Neural cell (in vitro differentiated cells): ENCODE measurements around the gene CTSK. TPM values are rescaled to one million over a fixed set of nuclear protein-coding genes. Genes with fewer than 3 reads are reported as not detected.

Experiments
- H2AFZ ChIP-seq: fragments of 200-600, 300-800 bp; sonication (generic), shearing (Covaris generic); 2 replicates; pipeline ENCODE4 v1.6.0; 2014; ENCODE audit warnings: low read depth, mild to moderate bottlenecking, antibody characterized with exemption, low read length, moderate library complexity
- H3F3A ChIP-seq: fragments of 200-600 bp; shearing (Covaris generic); 2 replicates; pipeline ENCODE4 v1.6.1; 2016; ENCODE audit warnings: mild to moderate bottlenecking, moderate library complexity, mixed read lengths, antibody characterized with exemption, low read length; ENCODE audit not compliant: insufficient read depth, poor library complexity, severe bottlenecking
- H3K27ac ChIP-seq: fragments of 200-600, 300-800 bp; sonication (generic), shearing (Covaris generic); 2 replicates; pipeline ENCODE4 v1.5.1; 2014; ENCODE audit warnings: mild to moderate bottlenecking, low read length, moderate library complexity
- H3K27me3 ChIP-seq: fragments of 300-800, 200-600 bp; sonication (generic), shearing (Covaris generic); 2 replicates; pipeline ENCODE4 v1.6.0; 2014; ENCODE audit warnings: mild to moderate bottlenecking, low read depth, low read length, moderate library complexity; ENCODE audit not compliant: insufficient read depth
- H3K36me3 ChIP-seq: fragments of 300-800, 200-600 bp; sonication (generic), shearing (Covaris generic); 2 replicates; pipeline ENCODE4 v1.5.1; 2014; ENCODE audit warnings: mild to moderate bottlenecking, antibody characterized with exemption, low read length, moderate library complexity; ENCODE audit not compliant: insufficient read depth
- H3K4me2 ChIP-seq: fragments of 300-800, 200-600 bp; sonication (generic), shearing (Covaris generic); 2 replicates; pipeline ENCODE4 v1.6.0; 2014; ENCODE audit warnings: mild to moderate bottlenecking, low read length
- H3K4me3 ChIP-seq: fragments of 300-800, 200-600 bp; sonication (generic), shearing (Covaris generic); 2 replicates; pipeline ENCODE4 v1.5.1; 2014; ENCODE audit warnings: mild to moderate bottlenecking, low read length, moderate library complexity
- H3K79me2 ChIP-seq: fragments of 200-600 bp; shearing (Covaris generic); replicated peaks from 2 replicates; pipeline ENCODE4 v1.6.0; 2014; ENCODE audit warnings: mild to moderate bottlenecking, low read length, moderate library complexity; ENCODE audit not compliant: insufficient read depth
- H3K9ac ChIP-seq: fragments of 300-800, 200-600 bp; sonication (generic), shearing (Covaris generic); 2 replicates; pipeline ENCODE4 v1.6.1; 2016; ENCODE audit warnings: mild to moderate bottlenecking, low read length, mixed read lengths
- H3K9me2 ChIP-seq: fragments of 200-600 bp; shearing (Covaris generic); 2 replicates; pipeline ENCODE4 v1.6.1; 2016; ENCODE audit warnings: mild to moderate bottlenecking, low read length, mixed read lengths; ENCODE audit not compliant: insufficient read depth
- H3K9me3 ChIP-seq: fragments of 200-600, 300-800 bp; sonication (generic), shearing (Covaris generic); 2 replicates; pipeline ENCODE4 v1.6.1; 2016; ENCODE audit warnings: mild to moderate bottlenecking, mixed run types, low read length, moderate library complexity, mixed read lengths
- H4K20me1 ChIP-seq: fragments of 200-600 bp; shearing (Covaris generic); 2 replicates; pipeline ENCODE4 v1.6.1; 2016; ENCODE audit warnings: mild to moderate bottlenecking, mixed run types; ENCODE audit not compliant: insufficient read depth
- EP300 ChIP-seq: fragments of 450-650 bp; conservative IDR thresholded peaks from 2 replicates; pipeline ENCODE4 v1.6.1; 2014; ENCODE audit warnings: antibody characterized with exemption, mild to moderate bottlenecking, moderate library complexity; ENCODE audit not compliant: poor library complexity, severe bottlenecking
- EZH2 ChIP-seq: fragments of 200-600, 300-800 bp; shearing (Covaris generic), sonication (generic); IDR thresholded peaks from 2 replicates; pipeline ENCODE4 v1.6.1; 2014; ENCODE audit warnings: antibody characterized with exemption, low read length, borderline replicate concordance, mild to moderate bottlenecking; ENCODE audit not compliant: insufficient read depth, poor library complexity, severe bottlenecking
- MXI1 ChIP-seq: fragments of 450-650 bp; conservative IDR thresholded peaks from 2 replicates; pipeline ENCODE4 v1.6.1; 2014; ENCODE audit warnings: antibody characterized with exemption, mild to moderate bottlenecking; ENCODE audit not compliant: poor library complexity, severe bottlenecking
- POLR2AphosphoS5 ChIP-seq: IDR thresholded peaks from 2 replicates; pipeline ENCODE4 v1.6.1; 2012
- RAD21 ChIP-seq: fragments of 450-650 bp; conservative IDR thresholded peaks from 2 replicates; pipeline ENCODE4 v1.6.1; 2014; ENCODE audit warnings: antibody characterized with exemption, mild to moderate bottlenecking, moderate library complexity
- REST ChIP-seq: IDR thresholded peaks from 2 replicates; pipeline ENCODE4 v1.6.1; 2012; ENCODE audit warnings: borderline replicate concordance
- SMC3 ChIP-seq: fragments of 450-650 bp; conservative IDR thresholded peaks from 2 replicates; pipeline ENCODE4 v1.6.1; 2014; ENCODE audit warnings: antibody characterized with exemption, mild to moderate bottlenecking, moderate library complexity; ENCODE audit not compliant: poor library complexity
- TAF1 ChIP-seq: IDR thresholded peaks from 2 replicates; pipeline ENCODE4 v1.6.1; 2012; ENCODE audit warnings: low read depth
- polyA plus RNA-seq: library from polyadenylated mRNA; depleted of rRNA; stranded (reverse); fragments of >200 nt; gene quantifications from 2 replicates; pipeline ENCODE4 v1.2.3, GENCODE V29; 2014
- TF ChIP-seq, protein P1 (sequence below): fragments of 450-650 bp; IDR thresholded peaks from 2 replicates; pipeline ENCODE4 v1.5.1; 2014; ENCODE audit warnings: antibody characterized with exemption, mild to moderate bottlenecking, moderate library complexity; ENCODE audit not compliant: poor library complexity, severe bottlenecking

The CTSK gene
- polyA plus RNA-seq, 1 donor from 2014 or later, result 8.0 TPM

GRCh38 chr1:150808846-150809245 is 786 bp upstream of the CTSK start:
- Histone ChIP-seq H3K27ac (no peak overlapping the region), H3K9ac (no peak overlapping the region), H2AFZ (no peak overlapping the region), H3K36me3 (peaks cover 3% of the 10 kb centered on the region), H4K20me1 (no peaks in the 10 kb centered on the region), H3K4me3 (no peak overlapping the region), H3K27me3 (no peaks in the 10 kb centered on the region), H3K79me2 (no peaks in the 10 kb centered on the region), H3K9me2 (no peaks in the 10 kb centered on the region), H3K4me2 (no peak overlapping the region), H3F3A (no peaks in the 10 kb centered on the region), H3K9me3 (no peaks in the 10 kb centered on the region)
- TF ChIP-seq REST (no peak), EP300 (no peak), TAF1 (no peak), POLR2AphosphoS5 (no peak), SMC3 (no peak), MXI1 (no peak), EZH2 (no peak), RAD21 (no peak)
- TF ChIP-seq, protein P1, sequence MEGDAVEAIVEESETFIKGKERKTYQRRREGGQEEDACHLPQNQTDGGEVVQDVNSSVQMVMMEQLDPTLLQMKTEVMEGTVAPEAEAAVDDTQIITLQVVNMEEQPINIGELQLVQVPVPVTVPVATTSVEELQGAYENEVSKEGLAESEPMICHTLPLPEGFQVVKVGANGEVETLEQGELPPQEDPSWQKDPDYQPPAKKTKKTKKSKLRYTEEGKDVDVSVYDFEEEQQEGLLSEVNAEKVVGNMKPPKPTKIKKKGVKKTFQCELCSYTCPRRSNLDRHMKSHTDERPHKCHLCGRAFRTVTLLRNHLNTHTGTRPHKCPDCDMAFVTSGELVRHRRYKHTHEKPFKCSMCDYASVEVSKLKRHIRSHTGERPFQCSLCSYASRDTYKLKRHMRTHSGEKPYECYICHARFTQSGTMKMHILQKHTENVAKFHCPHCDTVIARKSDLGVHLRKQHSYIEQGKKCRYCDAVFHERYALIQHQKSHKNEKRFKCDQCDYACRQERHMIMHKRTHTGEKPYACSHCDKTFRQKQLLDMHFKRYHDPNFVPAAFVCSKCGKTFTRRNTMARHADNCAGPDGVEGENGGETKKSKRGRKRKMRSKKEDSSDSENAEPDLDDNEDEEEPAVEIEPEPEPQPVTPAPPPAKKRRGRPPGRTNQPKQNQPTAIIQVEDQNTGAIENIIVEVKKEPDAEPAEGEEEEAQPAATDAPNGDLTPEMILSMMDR, result no peak

DNA sequence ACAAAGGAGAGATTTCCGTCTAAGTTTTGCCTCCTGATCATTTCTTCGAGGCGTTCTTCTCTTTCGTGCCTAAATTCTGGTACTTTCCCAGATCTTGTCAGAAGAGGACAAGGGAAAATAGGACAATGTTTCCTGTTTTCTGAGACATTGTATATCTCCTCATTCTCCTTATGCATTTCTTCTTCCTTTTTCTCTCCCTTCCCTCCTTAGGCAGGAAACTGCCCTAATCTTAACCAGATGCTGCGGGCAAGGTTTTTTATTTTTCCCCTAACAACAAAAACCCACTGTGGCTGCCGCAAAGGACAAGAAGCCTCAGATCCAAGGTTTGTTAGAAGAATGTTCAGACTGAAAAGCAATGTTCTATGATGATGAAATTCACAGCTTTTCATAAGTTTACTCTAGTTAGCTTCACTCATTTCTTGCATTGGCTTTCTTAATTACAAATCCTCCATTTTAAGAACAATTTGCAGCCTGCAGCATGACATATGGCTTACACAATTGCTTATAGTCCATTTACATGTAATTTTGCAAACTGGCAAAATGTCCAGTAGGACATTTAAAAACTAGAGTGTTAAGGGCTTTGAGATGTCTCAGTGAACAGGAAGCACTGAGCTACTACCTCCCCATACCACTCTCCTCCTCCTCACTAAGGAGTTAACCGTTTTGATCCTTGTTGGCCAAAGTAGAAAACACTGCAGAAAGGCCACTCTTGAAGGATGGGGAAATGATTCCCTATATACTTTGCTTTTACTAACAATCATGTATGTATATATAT is 624 bp downstream of the CTSK start:
- no peak overlapping the region for H3K9ac ChIP-seq
- H3K27me3 ChIP-seq, result no peaks in the 10 kb centered on the region
- H2AFZ ChIP-seq, result no peak overlapping the region
- H3K9me3 ChIP-seq, result no peaks in the 10 kb centered on the region
- no peaks in the 10 kb centered on the region for H3K9me2 ChIP-seq
- H3F3A ChIP-seq, result no peaks in the 10 kb centered on the region
- H3K4me3 ChIP-seq, result no peak overlapping the region
- TF ChIP-seq EZH2 (no peak), EP300 (no peak), TAF1 (no peak), MXI1 (no peak), SMC3 (no peak), REST (no peak), POLR2AphosphoS5 (no peak)
- H3K4me2 ChIP-seq, result no peak overlapping the region
- H3K36me3 ChIP-seq, result peaks cover 3% of the 10 kb centered on the region
- H4K20me1 ChIP-seq, result no peaks in the 10 kb centered on the region
- H3K79me2 ChIP-seq, result no peaks in the 10 kb centered on the region
- H3K27ac ChIP-seq, result no peak overlapping the region
